ENCODE measurements around the gene NXN.

DNA sequence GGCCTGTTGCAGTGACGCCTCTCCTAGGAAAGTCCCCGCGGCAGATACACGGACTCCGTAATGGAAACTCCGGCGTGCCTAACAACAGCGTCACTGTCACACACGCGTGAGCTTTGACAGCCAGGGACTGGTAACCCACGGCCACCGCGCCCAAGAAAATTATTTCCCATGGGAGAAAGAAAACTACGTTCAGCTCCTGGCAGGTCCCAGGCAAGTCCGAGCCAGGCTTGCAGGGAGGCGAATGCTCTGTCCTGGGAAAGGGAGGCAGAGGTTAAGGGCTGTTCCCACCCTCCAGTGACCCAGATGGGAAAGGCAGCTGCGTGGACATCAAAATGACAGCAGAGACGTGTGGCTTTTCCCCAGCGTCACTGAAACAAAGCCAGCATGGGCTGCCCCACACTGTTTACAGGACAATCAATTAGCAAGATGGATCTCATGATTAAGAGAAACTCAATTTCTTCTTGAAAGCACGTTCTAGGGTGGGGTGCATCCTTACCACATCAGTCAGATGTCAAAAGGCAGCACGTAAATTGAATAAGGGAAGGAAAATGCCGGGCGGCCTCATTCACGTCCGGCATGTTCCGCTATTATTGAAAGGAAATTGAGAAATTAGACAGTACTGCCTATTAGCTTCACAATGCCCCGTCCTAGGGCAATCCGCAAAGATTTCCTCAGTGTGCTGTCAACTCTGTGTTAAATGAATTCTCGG is 82.5 kb downstream of the NXN start:
- TF ChIP-seq SUZ12 (IDR thresholded peaks at IDR 0.05; ENCODE audit: extremely low read depth, insufficient read depth, insufficient read length), result no peak
- TF ChIP-seq YY1 (IDR thresholded peaks at IDR 0.05; ENCODE audit: insufficient read depth, insufficient read length), result no peak

Measured in NT2/D1 (cell line).